H9 (cell line): ENCODE measurements around the gene APPBP2. TPM values are rescaled to one million over a fixed set of nuclear protein-coding genes. Genes with fewer than 3 reads are reported as not detected.

Source experiments
- DNase-seq: peaks from one replicate; pipeline ENCODE4 v3.0.0-alpha.2; 2017
- H2AFZ ChIP-seq: one replicate; pipeline ENCODE4 v1.6.1; 2013; ENCODE audit warnings: mild to moderate bottlenecking, low read length, control low read depth, moderate library complexity
- H2AK5ac ChIP-seq: 2 replicates; pipeline ENCODE4 v1.6.1; 2013; ENCODE audit warnings: low read length, control low read depth, mixed read lengths; ENCODE audit not compliant: insufficient read length
- H2BK120ac ChIP-seq: one replicate; pipeline ENCODE4 v1.6.1; 2013; ENCODE audit warnings: low read depth, mild to moderate bottlenecking, low read length, control low read depth, inconsistent platforms; ENCODE audit not compliant: poor library complexity, severe bottlenecking
- H2BK12ac ChIP-seq: 2 replicates; pipeline ENCODE4 v1.6.1; 2013; ENCODE audit warnings: low read length, control low read depth, mixed read lengths, low read depth; ENCODE audit not compliant: insufficient read length
- H2BK15ac ChIP-seq: 2 replicates; pipeline ENCODE4 v1.6.1; 2013; ENCODE audit warnings: low read depth, low read length, control low read depth
- H2BK20ac ChIP-seq: one replicate; pipeline ENCODE4 v1.6.1; 2013; ENCODE audit warnings: low read depth, mild to moderate bottlenecking, low read length, control low read depth, inconsistent platforms; ENCODE audit not compliant: poor library complexity, severe bottlenecking
- H2BK5ac ChIP-seq: 2 replicates; pipeline ENCODE4 v1.6.1; 2013; ENCODE audit warnings: low read length, control low read depth, mixed read lengths; ENCODE audit not compliant: insufficient read length
- H3K14ac ChIP-seq: 2 replicates; pipeline ENCODE4 v1.6.1; 2013; ENCODE audit warnings: low read length, control low read depth; ENCODE audit not compliant: insufficient read depth
- H3K18ac ChIP-seq: 2 replicates; pipeline ENCODE4 v1.6.1; 2013; ENCODE audit warnings: low read depth, mild to moderate bottlenecking, mixed read lengths, low read length, control low read depth; ENCODE audit not compliant: insufficient read length
- H3K23ac ChIP-seq: 2 replicates; pipeline ENCODE4 v1.6.1; 2013; ENCODE audit warnings: low read length, control low read depth, mixed read lengths, low read depth; ENCODE audit not compliant: insufficient read length
- H3K23me2 ChIP-seq: 2 replicates; pipeline ENCODE4 v1.6.1; 2013; ENCODE audit warnings: low read depth, mild to moderate bottlenecking, mixed read lengths, low read length, control low read depth; ENCODE audit not compliant: insufficient read length, poor library complexity, severe bottlenecking
- H3K27ac ChIP-seq: 2 replicates; pipeline ENCODE4 v1.5.1; 2013; ENCODE audit warnings: low read length, control low read depth, mixed read lengths, low read depth; ENCODE audit not compliant: insufficient read length
- H3K27me3 ChIP-seq: 2 replicates; pipeline ENCODE4 v1.6.1; 2013; ENCODE audit warnings: low read length, control low read depth, inconsistent platforms; ENCODE audit not compliant: insufficient read depth
- H3K4ac ChIP-seq: 2 replicates; pipeline ENCODE4 v1.6.1; 2013; ENCODE audit warnings: low read depth, mild to moderate bottlenecking, control low read depth, inconsistent platforms, low read length, moderate library complexity
- H3K4me1 ChIP-seq: 2 replicates; pipeline ENCODE4 v1.6.1; 2013; ENCODE audit warnings: low read length, control low read depth, inconsistent platforms; ENCODE audit not compliant: insufficient read depth
- H3K4me2 ChIP-seq: 2 replicates; pipeline ENCODE4 v1.6.1; 2013; ENCODE audit warnings: low read length, control low read depth, mixed read lengths; ENCODE audit not compliant: insufficient read length, insufficient read depth
- H3K56ac ChIP-seq: 2 replicates; pipeline ENCODE4 v1.6.1; 2013; ENCODE audit warnings: low read depth, mild to moderate bottlenecking, mixed read lengths, low read length, control low read depth; ENCODE audit not compliant: insufficient read length
- H3K79me1 ChIP-seq: 2 replicates; pipeline ENCODE4 v1.6.1; 2013; ENCODE audit warnings: low read depth, mild to moderate bottlenecking, moderate library complexity, low read length, control low read depth, inconsistent platforms; ENCODE audit not compliant: insufficient read depth, poor library complexity, severe bottlenecking
- H3K79me2 ChIP-seq: 2 replicates; pipeline ENCODE4 v1.6.1; 2013; ENCODE audit warnings: low read length, control low read depth, inconsistent platforms; ENCODE audit not compliant: insufficient read depth
- H3K9ac ChIP-seq: 2 replicates; pipeline ENCODE4 v1.6.1; 2013; ENCODE audit warnings: low read length, control low read depth, mixed read lengths; ENCODE audit not compliant: insufficient read length; ENCODE audit errors: extremely low read depth
- H3K9me3 ChIP-seq: one replicate; pipeline ENCODE4 v1.6.1; 2013; ENCODE audit warnings: low read depth, low read length, inconsistent platforms; ENCODE audit not compliant: control insufficient read depth
- H3T11ph ChIP-seq: one replicate; pipeline ENCODE4 v1.6.1; 2013; ENCODE audit warnings: mild to moderate bottlenecking, low read length, control low read depth, inconsistent platforms
- H4K20me1 ChIP-seq: one replicate; pipeline ENCODE4 v1.6.1; 2013; ENCODE audit not compliant: control insufficient read depth, insufficient read length, insufficient read depth
- H4K5ac ChIP-seq: 2 replicates; pipeline ENCODE4 v1.6.1; 2013; ENCODE audit warnings: low read depth, mild to moderate bottlenecking, mixed read lengths, low read length, control low read depth; ENCODE audit not compliant: insufficient read length
- H4K8ac ChIP-seq: replicated peaks from 2 replicates; pipeline ENCODE4 v1.6.1; 2013; ENCODE audit warnings: low read length, control low read depth, mixed read lengths, low read depth; ENCODE audit not compliant: insufficient read length
- H4K91ac ChIP-seq: 2 replicates; pipeline ENCODE4 v1.6.1; 2013; ENCODE audit warnings: low read depth, mild to moderate bottlenecking, moderate library complexity, mixed read lengths, low read length, control low read depth; ENCODE audit not compliant: insufficient read length
- H3K27ac Mint-ChIP-seq, 3 experiments: 2 replicates in 2 of 3; 3 replicates in 1 of 3; pipeline ENCODE4 v1.8.0; 2020 to 2021; ENCODE audit warnings: mixed read lengths in 3 of 3, mild to moderate bottlenecking in 1 of 3, moderate library complexity in 1 of 3
- H3K27me3 Mint-ChIP-seq: 2 replicates; pipeline ENCODE4 v1.8.0; 2021; ENCODE audit warnings: low read depth, mild to moderate bottlenecking, moderate library complexity, mixed read lengths
- H3K36me3 Mint-ChIP-seq, 3 experiments: 2 replicates in 2 of 3; 3 replicates in 1 of 3; pipeline ENCODE4 v1.8.0; 2020 to 2021; ENCODE audit warnings: low read depth in 3 of 3, mixed read lengths in 3 of 3; ENCODE audit not compliant: insufficient read depth in 1 of 3
- H3K4me1 Mint-ChIP-seq, 2 experiments: 2 replicates each; pipeline ENCODE4 v1.8.0; 2020; ENCODE audit warnings: mixed read lengths in 2 of 2
- H3K4me3 Mint-ChIP-seq, 2 experiments: 2 replicates in 1 of 2; 3 replicates in 1 of 2; pipeline ENCODE4 v1.8.0; 2020 to 2021; ENCODE audit warnings: mild to moderate bottlenecking in 2 of 2, mixed read lengths in 2 of 2, moderate library complexity in 1 of 2
- H3K9me3 Mint-ChIP-seq, 2 experiments: 2 replicates in 1 of 2; 3 replicates in 1 of 2; pipeline ENCODE4 v1.8.0; 2020; ENCODE audit warnings: mild to moderate bottlenecking in 2 of 2, mixed read lengths in 2 of 2, moderate library complexity in 1 of 2
- whole genome bisulfite sequencing: extraction: QIAGEN DNeasy Blood & Tissue Kit; methylation state at CpG from one replicate; pipeline ENCODE4 v1.1.7; 2013; ENCODE audit warnings: missing lambda C conversion rate, low lambda C conversion rate, mixed read lengths; ENCODE audit not compliant: insufficient read length; ENCODE audit errors: extremely low coverage; 5-methylcytosine and 5-hydroxymethylcytosine counted together
- total RNA-seq: library from RNA; stranded (reverse); gene quantifications from 2 replicates; pipeline ENCODE4 v1.2.1, GENCODE V29; 2021
- TF ChIP-seq, protein P1 (sequence below): fragments of 200-600 bp; sonication (generic); conservative IDR thresholded peaks from 3 replicates; pipeline ENCODE4 v1.8.0; 2021; ENCODE audit warnings: antibody characterized with exemption, mild to moderate bottlenecking

APPBP2 gene
- total RNA-seq, 1 experiment from 2014 or later = 17.0 TPM

DNA sequence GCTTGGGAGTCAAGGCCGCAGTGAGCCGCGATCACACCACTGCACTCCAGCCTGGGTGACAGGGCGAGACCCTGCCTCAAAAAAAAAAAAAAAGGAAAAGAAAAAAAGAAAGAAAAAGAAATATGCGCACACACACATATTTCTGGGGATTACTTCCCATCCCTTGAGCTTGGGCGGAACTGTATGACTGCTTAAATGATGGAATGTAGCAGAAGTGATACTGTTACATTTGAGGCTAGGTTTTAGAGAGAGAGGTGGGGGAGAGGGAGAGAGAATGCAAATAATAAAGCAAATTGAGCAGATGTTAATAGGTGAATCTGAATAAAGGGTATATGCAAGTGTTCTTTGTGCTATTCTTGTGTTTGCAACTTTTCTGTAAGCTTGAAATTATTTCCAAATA is 122.1 kb downstream of the APPBP2 start:
- peaks cover 0 to 7% of the 10 kb centered on the region in 2 experiments; a peak in 2 of 5 replicates for H3K9me3 Mint-ChIP-seq
- Histone ChIP-seq H3K4me2 (no peak overlapping the region), H2BK12ac (no peak overlapping the region), H3K9me3 (no peaks in the 10 kb centered on the region), H4K8ac (no peak overlapping the region), H3K23ac (no peak overlapping the region), H3K79me1 (no peaks in the 10 kb centered on the region), H3K18ac (no peak overlapping the region), H3K27me3 (no peaks in the 10 kb centered on the region), H3K23me2 (no peaks in the 10 kb centered on the region), H2BK5ac (no peak overlapping the region), H2BK15ac (no peak overlapping the region), H2BK20ac (no peak overlapping the region), H3K4ac (no peak overlapping the region), H3T11ph (no peak overlapping the region), H3K4me1 (no peaks in the 10 kb centered on the region), H2AK5ac (no peak overlapping the region), H3K79me2 (no peaks in the 10 kb centered on the region), H4K20me1 (no peaks in the 10 kb centered on the region), H3K14ac (no peak overlapping the region), H2BK120ac (no peak overlapping the region), H4K91ac (no peak overlapping the region), H4K5ac (no peak overlapping the region), H3K27ac (no peak overlapping the region), H3K9ac (no peak overlapping the region), H2AFZ (no peak overlapping the region), H3K56ac (no peak overlapping the region)
- DNase-seq = no peak
- H3K4me3 Mint-ChIP-seq = no peak overlapping the region
- WGBS = no CpG with 5 or more reads among the region's 6 CpGs
- H3K27me3 Mint-ChIP-seq = no peaks in the 10 kb centered on the region
- H3K36me3 Mint-ChIP-seq = no peaks in the 10 kb centered on the region
- H3K4me1 Mint-ChIP-seq = peaks cover 4 to 8% of the 10 kb centered on the region in 2 experiments; a peak in 3 of 4 replicates
- no peak overlapping the region for H3K27ac Mint-ChIP-seq
- TF ChIP-seq, protein P1, sequence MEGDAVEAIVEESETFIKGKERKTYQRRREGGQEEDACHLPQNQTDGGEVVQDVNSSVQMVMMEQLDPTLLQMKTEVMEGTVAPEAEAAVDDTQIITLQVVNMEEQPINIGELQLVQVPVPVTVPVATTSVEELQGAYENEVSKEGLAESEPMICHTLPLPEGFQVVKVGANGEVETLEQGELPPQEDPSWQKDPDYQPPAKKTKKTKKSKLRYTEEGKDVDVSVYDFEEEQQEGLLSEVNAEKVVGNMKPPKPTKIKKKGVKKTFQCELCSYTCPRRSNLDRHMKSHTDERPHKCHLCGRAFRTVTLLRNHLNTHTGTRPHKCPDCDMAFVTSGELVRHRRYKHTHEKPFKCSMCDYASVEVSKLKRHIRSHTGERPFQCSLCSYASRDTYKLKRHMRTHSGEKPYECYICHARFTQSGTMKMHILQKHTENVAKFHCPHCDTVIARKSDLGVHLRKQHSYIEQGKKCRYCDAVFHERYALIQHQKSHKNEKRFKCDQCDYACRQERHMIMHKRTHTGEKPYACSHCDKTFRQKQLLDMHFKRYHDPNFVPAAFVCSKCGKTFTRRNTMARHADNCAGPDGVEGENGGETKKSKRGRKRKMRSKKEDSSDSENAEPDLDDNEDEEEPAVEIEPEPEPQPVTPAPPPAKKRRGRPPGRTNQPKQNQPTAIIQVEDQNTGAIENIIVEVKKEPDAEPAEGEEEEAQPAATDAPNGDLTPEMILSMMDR = no peak
